A673 (cell line): Measurements from ENCODE around the gene SMAD3. TPM values are rescaled to one million over a fixed set of nuclear protein-coding genes. Genes with fewer than 3 reads are reported as not detected.
"Not testable (repeated sequence)": the region's sequence is repeated elsewhere in the genome, so short reads cannot be mapped to it uniquely, and the experiment has no call there.

Experiments used
- BruUV-seq: library from RNA; stranded (reverse); fragments of 400-500 nt; replicated peaks from 2 replicates; lab custom pipeline; 2021; lab: Mats Ljungman, UMichigan
- CTCF ChIA-PET: fragments of 300-600 bp; sonication (Branson Sonifier 250); formaldehyde crosslinking; loops from one replicate; lab custom pipeline; 2022; ENCODE audit warnings: antibody characterized with exemption; lab: Charles Lee
- POLR2A ChIA-PET: fragments of 300-600 bp; sonication (Branson Sonifier 250); formaldehyde crosslinking; loops from one replicate; lab custom pipeline; 2022; ENCODE audit warnings: antibody characterized with exemption; ENCODE audit not compliant: low non-redundant PET; lab: Charles Lee
- DNase-seq: peaks from one replicate; pipeline ENCODE4 v3.0.0-alpha.2; 2015; ENCODE audit warnings: low spot score
- H3K27ac ChIP-seq: fragments of 200-600 bp; sonication (generic); 2 replicates; pipeline ENCODE4 v1.5.1; 2016; ENCODE audit warnings: mixed run types, low read depth, mild to moderate bottlenecking, mixed read lengths, antibody characterized with exemption, low read length; ENCODE audit not compliant: poor library complexity, severe bottlenecking
- H3K27me3 ChIP-seq: fragments of 200-600 bp; sonication (generic); replicated peaks from 2 replicates; pipeline ENCODE4 v1.6.1; 2017; ENCODE audit warnings: mixed run types, low read depth, mild to moderate bottlenecking, mixed read lengths, antibody characterized with exemption, low read length; ENCODE audit not compliant: insufficient read depth, poor library complexity
- H3K36me3 ChIP-seq: fragments of 200-600 bp; sonication (generic); 2 replicates; pipeline ENCODE4 v1.6.1; 2016; ENCODE audit warnings: mixed run types, mild to moderate bottlenecking, mixed read lengths, antibody characterized with exemption, low read length; ENCODE audit not compliant: insufficient read depth, poor library complexity, severe bottlenecking
- H3K4me1 ChIP-seq: fragments of 200-600 bp; sonication (generic); 2 replicates; pipeline ENCODE4 v1.6.1; 2017; ENCODE audit warnings: mixed run types, mild to moderate bottlenecking, mixed read lengths, antibody characterized with exemption, low read length; ENCODE audit not compliant: insufficient read depth, poor library complexity, severe bottlenecking
- H3K4me3 ChIP-seq: fragments of 200-600 bp; sonication (generic); 2 replicates; pipeline ENCODE4 v1.5.1; 2016; ENCODE audit warnings: low read depth, mixed run types, mild to moderate bottlenecking, mixed read lengths, low read length; ENCODE audit not compliant: poor library complexity, severe bottlenecking
- H3K9me3 ChIP-seq: fragments of 200-600 bp; sonication (generic); 2 replicates; pipeline ENCODE4 v1.6.1; 2016; ENCODE audit warnings: mixed run types, low read depth, mild to moderate bottlenecking, mixed read lengths, antibody characterized with exemption, low read length; ENCODE audit not compliant: poor library complexity, severe bottlenecking
- CTCF ChIP-seq: fragments of 300-800, 200-600 bp; sonication (generic); conservative IDR thresholded peaks from 2 replicates; pipeline ENCODE4 v1.5.1; 2017; ENCODE audit warnings: low read depth, mild to moderate bottlenecking, antibody characterized with exemption, low read length, moderate library complexity, mixed read lengths
- EZH2 ChIP-seq: fragments of 200-600 bp; sonication (generic); IDR thresholded peaks from 2 replicates; pipeline ENCODE4 v1.6.1; 2017; ENCODE audit warnings: borderline replicate concordance, low read depth, mild to moderate bottlenecking, mixed read lengths, antibody characterized with exemption, low read length; ENCODE audit not compliant: poor library complexity, severe bottlenecking
- intact Hi-C: fragments of 100-400 bp; cut with micrococcal nuclease; formaldehyde crosslinking; loops from one replicate; pipeline ENCODE4 v1.10.0; 2022; ENCODE audit not compliant: unreplicated experiment
- total RNA-seq: library from RNA; stranded (reverse); gene quantifications from 2 replicates; pipeline ENCODE4 v1.2.3, GENCODE V29; 2021

SMAD3 gene
- total RNA-seq, 1 experiment from 2014 or later = 31.0 TPM

- no peaks in the 10 kb centered on the region for H3K36me3 ChIP-seq
- ChIA-PET CTCF (no interaction called here), POLR2A (no interaction called here)
- BruUV-seq = no TSS peak
- H3K9me3 ChIP-seq = no peaks in the 10 kb centered on the region
- intact Hi-C loops = no loop called here
- no peak for DNase-seq
- peak overlapping the region; percentile 61 for H3K27ac ChIP-seq
- H3K4me1 ChIP-seq = peaks cover 32% of the 10 kb centered on the region
- H3K27me3 ChIP-seq = no peaks in the 10 kb centered on the region
- TF ChIP-seq CTCF (no peak), EZH2 (no peak)
- no peak overlapping the region for H3K4me3 ChIP-seq
These were observed 38.8 kb upstream of the SMAD3 start for GRCh38 chr15:67026610-67026967.

GRCh38 chr15:67028440-67028839 lies 37.0 kb upstream of the SMAD3 start:
- H3K4me1 ChIP-seq = peaks cover 36% of the 10 kb centered on the region

GRCh38 chr15:67030036-67030762 lies 35.2 kb upstream of the SMAD3 start:
- Histone ChIP-seq H3K4me1 (peaks cover 28% of the 10 kb centered on the region), H3K9me3 (no peaks in the 10 kb centered on the region), H3K27ac (no peak overlapping the region), H3K4me3 (no peak overlapping the region), H3K27me3 (no peaks in the 10 kb centered on the region), H3K36me3 (no peaks in the 10 kb centered on the region)
- ChIA-PET CTCF (no interaction called here), POLR2A (no interaction called here)
- TF ChIP-seq EZH2 (no peak), CTCF (no peak)
- no peak for DNase-seq
- no TSS peak for BruUV-seq
- intact Hi-C loops = no loop called here

More at GRCh38 chr15:67028440-67028839, 37.0 kb upstream of the SMAD3 start:
- DNase-seq, H3K9me3 ChIP-seq, POLR2A ChIA-PET, intact Hi-C loops, H3K4me3 ChIP-seq, BruUV-seq, H3K27me3 ChIP-seq, CTCF ChIA-PET, H3K27ac ChIP-seq, H3K36me3 ChIP-seq: not testable (repeated sequence)

- Histone ChIP-seq H3K9me3 (no peaks in the 10 kb centered on the region), H3K36me3 (no peaks in the 10 kb centered on the region), H3K4me1 (peaks cover 23% of the 10 kb centered on the region), H3K4me3 (no peak overlapping the region), H3K27me3 (no peaks in the 10 kb centered on the region), H3K27ac (no peak overlapping the region)
- no peak for DNase-seq
- BruUV-seq = no TSS peak
- TF ChIP-seq EZH2 = no peak
- TF ChIP-seq CTCF = no peak
- intact Hi-C loops = no loop called here
- POLR2A ChIA-PET = no interaction called here
- CTCF ChIA-PET = no interaction called here
These were observed 34.1 kb upstream of the SMAD3 start for GRCh38 chr15:67031331-67031730.
